PFSK-1 (cell line): ENCODE results near the gene SCUBE1.

ENCODE experiments used
- POLR2AphosphoS5 ChIP-seq: IDR thresholded peaks from 2 replicates; pipeline ENCODE4 v1.6.1; 2012; ENCODE audit warnings: low read depth, mild to moderate bottlenecking, control low read depth, low read length, moderate library complexity
- SIN3A ChIP-seq: IDR thresholded peaks from 2 replicates; pipeline ENCODE4 v1.6.1; 2012; ENCODE audit warnings: mild to moderate bottlenecking, low read length, moderate library complexity, borderline replicate concordance; ENCODE audit not compliant: insufficient read depth

GRCh38 chr22:43281394-43281793, 61.8 kb downstream of the SCUBE1 start:
- no peak for TF ChIP-seq POLR2AphosphoS5
- no peak for TF ChIP-seq SIN3A
